Measurements from ENCODE around the gene FAM184A. TPM values are rescaled to one million over a fixed set of nuclear protein-coding genes. Genes with fewer than 3 reads are reported as not detected.

The FAM184A gene
- total and polyA plus RNA-seq, 2 experiments from 2014 or later: 13.7 to 18.6 TPM

- no peak for TF ChIP-seq REST (IDR thresholded peaks at IDR 0.05; ENCODE audit: unreplicated experiment)
Measured at GRCh38 chr6:118974790-118975189, 103.7 kb downstream of the FAM184A start (continued).

GRCh38 chr6:118971682-118972081 lies 106.8 kb downstream of the FAM184A start:
- peaks cover 2% of the 10 kb centered on the region; the same call in 2 of the 3 replicates for H3K36me3 Mint-ChIP-seq (ENCODE audit: low read depth)
- Histone ChIP-seq H3K27ac (ENCODE audit: low read depth) (no peak overlapping the region; the same call in 1 of the 2 replicates), H3K79me2 (replicated peaks; ENCODE audit: insufficient read depth) (no peaks in the 10 kb centered on the region), H3K36me3 (ENCODE audit: insufficient read depth) (no peaks in the 10 kb centered on the region), H3K4me2 (peak overlapping the region; percentile 54), H3F3A (replicated peaks; ENCODE audit: low read depth) (no peaks in the 10 kb centered on the region), H3K9me2 (ENCODE audit: insufficient read depth) (no peaks in the 10 kb centered on the region), H3K4me3 (no peak overlapping the region), H4K20me1 (replicated peaks; ENCODE audit: insufficient read depth) (no peaks in the 10 kb centered on the region), H2AFZ (no peak overlapping the region), H3K27me3 (ENCODE audit: insufficient read depth) (no peaks in the 10 kb centered on the region), H3K4me1 (ENCODE audit: insufficient read depth) (peaks cover 19% of the 10 kb centered on the region)
- H3K27ac Mint-ChIP-seq: no peak overlapping the region
- TF ChIP-seq ZNF462 (CRISPR knock-in tag; IDR thresholded peaks at IDR 0.05) (no peak), ZNF114 (CRISPR knock-in tag; IDR thresholded peaks at IDR 0.05) (no peak), POLR2AphosphoS5 (IDR thresholded peaks at IDR 0.05; ENCODE audit: low read depth) (no peak), NANOG (IDR thresholded peaks at IDR 0.05; ENCODE audit: borderline replicate concordance) (no peak), EZH2phosphoT487 (IDR thresholded peaks at IDR 0.05; ENCODE audit: unreplicated experiment) (no peak), CTCF (conservative IDR thresholded peaks at IDR 0.05; ENCODE audit: low read depth in 2 of 2) (no peak), ZNF331 (CRISPR knock-in tag; IDR thresholded peaks at IDR 0.05; ENCODE audit: low read depth) (no peak), REST (IDR thresholded peaks at IDR 0.05; ENCODE audit: unreplicated experiment) (no peak), STAT1 (IDR thresholded peaks at IDR 0.05; ENCODE audit: unreplicated experiment) (no peak)
- H3K27me3 Mint-ChIP-seq (ENCODE audit: insufficient read depth, low read depth, poor library complexity): peaks cover 1% of the 10 kb centered on the region
- ATAC-seq (peak; percentile 58), DNase-seq (ENCODE audit: low spot score) (peak; percentile 10)
- no peaks in the 10 kb centered on the region for H3K9me3 Mint-ChIP-seq
- peaks cover 22% of the 10 kb centered on the region for H3K4me1 Mint-ChIP-seq
- H3K4me3 Mint-ChIP-seq: no peak overlapping the region

Data from GM23338 (cell line).